ENCODE results near the gene SORBS1.
"Not testable (repeated sequence)": the region's sequence is repeated elsewhere in the genome, so short reads cannot be mapped to it uniquely, and the experiment has no call there.

SORBS1 gene

DNA sequence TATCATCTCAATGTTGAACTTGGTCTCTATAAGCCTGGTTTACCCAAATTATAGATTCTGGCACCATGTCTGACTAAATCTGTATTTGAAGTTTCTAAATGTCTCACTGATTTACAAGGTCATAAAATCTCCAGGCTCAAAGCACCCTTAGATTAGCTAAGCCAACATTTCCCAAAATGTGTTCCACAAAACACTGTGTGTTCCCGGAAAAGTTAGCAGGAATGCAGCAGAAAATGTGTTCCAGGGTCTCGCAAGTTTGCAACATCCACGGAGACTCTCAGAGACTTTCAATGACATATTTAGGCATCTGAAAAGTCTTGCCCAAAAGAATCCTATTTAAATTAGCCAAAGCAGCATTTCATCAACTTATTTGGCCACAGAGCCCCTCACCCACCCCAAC, 91.9 kb downstream of the SORBS1 start:
- H3K27ac ChIP-seq, result no peak overlapping the region
- no peak for TF ChIP-seq ZFX (IDR thresholded peaks at IDR 0.05)
- TF ChIP-seq, protein P1, sequence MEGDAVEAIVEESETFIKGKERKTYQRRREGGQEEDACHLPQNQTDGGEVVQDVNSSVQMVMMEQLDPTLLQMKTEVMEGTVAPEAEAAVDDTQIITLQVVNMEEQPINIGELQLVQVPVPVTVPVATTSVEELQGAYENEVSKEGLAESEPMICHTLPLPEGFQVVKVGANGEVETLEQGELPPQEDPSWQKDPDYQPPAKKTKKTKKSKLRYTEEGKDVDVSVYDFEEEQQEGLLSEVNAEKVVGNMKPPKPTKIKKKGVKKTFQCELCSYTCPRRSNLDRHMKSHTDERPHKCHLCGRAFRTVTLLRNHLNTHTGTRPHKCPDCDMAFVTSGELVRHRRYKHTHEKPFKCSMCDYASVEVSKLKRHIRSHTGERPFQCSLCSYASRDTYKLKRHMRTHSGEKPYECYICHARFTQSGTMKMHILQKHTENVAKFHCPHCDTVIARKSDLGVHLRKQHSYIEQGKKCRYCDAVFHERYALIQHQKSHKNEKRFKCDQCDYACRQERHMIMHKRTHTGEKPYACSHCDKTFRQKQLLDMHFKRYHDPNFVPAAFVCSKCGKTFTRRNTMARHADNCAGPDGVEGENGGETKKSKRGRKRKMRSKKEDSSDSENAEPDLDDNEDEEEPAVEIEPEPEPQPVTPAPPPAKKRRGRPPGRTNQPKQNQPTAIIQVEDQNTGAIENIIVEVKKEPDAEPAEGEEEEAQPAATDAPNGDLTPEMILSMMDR (conservative IDR thresholded peaks at IDR 0.05), result no peak

DNA sequence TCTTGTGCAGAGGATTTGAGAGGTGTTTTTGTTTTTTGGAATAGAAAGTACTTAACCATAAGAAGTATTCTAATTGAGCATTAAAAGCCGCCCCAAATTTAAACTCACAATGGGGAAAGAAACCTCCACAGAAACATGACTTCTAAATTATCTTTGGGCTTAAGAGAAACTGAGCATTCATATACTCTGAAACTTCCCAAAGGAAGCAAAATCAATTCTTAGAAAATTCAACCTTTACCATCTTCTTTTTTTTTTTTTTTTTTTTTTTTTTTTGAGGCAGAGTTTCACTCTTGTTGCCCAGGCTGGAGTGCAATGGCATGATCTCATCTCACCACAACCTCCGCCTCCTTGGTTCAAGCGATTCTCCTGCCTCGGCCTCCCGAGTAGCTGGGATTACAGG, 93.5 kb downstream of the SORBS1 start:
- not testable (repeated sequence) for H3K27ac ChIP-seq

DNA sequence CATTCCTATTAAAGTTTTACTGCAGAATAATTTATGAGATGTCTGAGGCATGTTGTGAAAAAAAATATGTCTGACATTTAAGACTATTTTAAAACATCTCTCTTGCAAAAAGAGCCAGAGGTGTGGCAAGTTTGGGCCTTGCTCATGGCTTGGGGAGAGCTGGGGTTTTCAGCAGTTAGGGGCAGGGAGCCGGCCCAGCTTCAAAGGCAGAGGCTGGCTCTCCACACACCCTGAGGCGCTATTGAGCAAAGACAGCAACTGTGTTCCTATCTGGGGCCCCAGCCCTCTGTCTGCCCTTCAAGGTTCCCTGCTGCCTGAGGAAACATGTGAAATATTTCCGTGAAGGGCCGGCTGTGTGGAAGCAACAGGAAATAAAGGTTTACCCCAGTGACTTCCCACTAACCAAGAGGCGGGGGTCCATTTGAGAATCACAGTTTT, 94.0 kb downstream of the SORBS1 start:
- H3K27ac ChIP-seq, result no peak overlapping the region
- TF ChIP-seq ZFX (IDR thresholded peaks at IDR 0.05), result no peak
- TF ChIP-seq, protein P1 (conservative IDR thresholded peaks at IDR 0.05), result no peak

DNA sequence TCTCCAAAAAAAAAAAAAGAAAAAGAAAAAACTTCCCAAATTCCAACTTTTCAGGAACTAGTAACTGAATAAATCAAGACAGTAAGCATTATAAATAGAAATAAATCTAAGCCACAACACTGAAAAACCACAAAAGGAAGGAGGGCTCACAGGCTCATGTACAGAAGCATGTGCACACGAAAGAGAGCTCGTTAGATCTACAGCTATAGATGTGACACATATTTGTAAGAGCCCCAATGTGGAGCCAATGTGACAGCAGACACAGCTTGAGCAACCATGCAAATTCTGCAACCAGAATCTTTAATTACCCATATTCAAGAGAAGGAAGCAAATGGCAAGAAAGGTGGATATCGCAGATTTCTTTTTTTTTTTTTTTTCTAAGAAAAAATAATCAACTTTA, 94.7 kb downstream of the SORBS1 start:
- no peak overlapping the region for H3K27ac ChIP-seq
- TF ChIP-seq, protein P1 (conservative IDR thresholded peaks at IDR 0.05), result no peak

DNA sequence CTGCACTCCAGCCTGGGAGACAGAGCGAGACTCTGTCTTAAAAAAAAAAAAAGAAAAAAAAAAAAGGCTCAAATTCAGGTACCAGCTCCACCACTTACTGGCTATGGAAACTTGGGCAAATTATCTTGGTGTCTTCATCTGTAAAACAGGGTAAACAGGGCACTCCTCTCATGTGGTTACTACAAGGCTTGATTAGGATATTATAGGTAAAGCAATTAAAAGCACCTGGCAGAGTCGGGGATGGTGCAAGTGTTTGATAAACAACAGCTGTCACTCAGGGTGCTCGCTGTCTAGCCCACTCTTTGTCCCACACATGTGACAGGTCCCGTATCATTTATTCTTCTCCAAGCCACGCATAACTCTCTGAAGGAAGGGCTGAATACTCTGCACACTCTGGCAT, 96.9 kb downstream of the SORBS1 start:
- TF ChIP-seq ZFX (IDR thresholded peaks at IDR 0.05), result no peak
- TF ChIP-seq, protein P1 (conservative IDR thresholded peaks at IDR 0.05), result no peak

DNA sequence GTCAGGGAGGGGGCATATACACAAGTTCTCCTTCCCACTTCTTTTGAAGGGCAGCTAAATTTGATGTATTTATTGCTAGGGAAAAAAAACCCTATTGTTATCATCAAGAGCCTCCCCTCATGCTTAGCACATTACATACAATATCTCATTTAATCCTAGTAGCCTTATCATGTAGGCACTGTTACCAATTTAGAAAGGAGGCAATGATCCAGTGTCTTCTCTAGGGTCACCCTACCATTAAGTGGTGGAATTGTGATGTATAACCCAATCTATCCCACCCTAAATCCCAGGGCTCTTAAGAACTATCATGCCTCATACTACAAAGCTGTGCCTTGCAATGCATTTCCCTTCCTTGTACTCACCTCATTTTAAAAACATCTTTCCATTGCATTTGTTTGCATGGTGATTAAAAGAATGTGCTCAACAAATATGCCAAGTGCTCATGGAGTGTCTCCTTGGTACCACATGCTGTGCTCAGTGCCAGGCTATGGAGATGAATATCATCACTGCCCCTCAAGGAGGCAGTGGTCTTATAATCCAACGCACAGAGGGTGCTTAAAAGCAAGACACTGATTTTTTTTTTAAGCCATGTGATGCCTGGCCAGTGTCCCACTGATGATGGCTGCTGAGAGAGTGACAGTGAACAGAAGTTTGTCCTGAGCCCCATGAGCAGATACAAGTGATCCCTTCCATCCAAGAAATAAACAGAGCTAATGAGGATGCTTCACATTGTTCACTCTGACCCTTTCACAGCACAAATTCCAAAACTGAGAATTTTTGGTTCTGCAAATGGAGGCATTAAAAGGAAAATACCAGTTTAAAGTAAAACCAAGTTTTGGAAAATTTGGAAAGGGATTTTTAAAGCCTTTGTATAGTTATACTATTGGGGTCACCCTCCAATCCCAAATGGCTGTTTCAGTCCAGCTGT, 98.2 kb downstream of the SORBS1 start:
- TF ChIP-seq, protein P1 (conservative IDR thresholded peaks at IDR 0.05), result no peak
- no peak for TF ChIP-seq ZFX (IDR thresholded peaks at IDR 0.05)
- no peak overlapping the region for H3K27ac ChIP-seq

More for the DNA sequence above, 96.9 kb downstream of the SORBS1 start:
- no peak overlapping the region for H3K27ac ChIP-seq

DNA sequence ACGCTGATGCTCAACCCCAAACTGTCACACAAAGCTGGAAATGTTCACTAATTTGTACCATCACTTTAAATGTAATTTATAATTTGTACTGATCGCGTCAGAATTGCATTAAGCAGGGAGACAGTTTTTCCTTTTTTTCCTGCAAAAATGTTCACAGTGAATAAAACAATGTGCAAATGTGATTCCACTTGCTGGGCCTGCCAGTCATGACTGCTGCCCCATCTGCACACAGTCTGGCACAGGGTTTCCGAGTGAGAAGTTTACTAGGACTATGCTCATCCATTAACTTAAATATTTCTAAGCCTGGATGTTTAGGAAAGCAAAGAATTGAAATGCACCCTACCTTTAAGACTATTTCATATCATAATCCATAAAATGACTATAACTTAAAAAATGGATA, 99.6 kb downstream of the SORBS1 start:
- TF ChIP-seq ZFX (IDR thresholded peaks at IDR 0.05), result no peak
- TF ChIP-seq, protein P1 (conservative IDR thresholded peaks at IDR 0.05), result no peak
- no peak overlapping the region for H3K27ac ChIP-seq

Measured in C4-2B (cell line).